GM21526 (cell line): ENCODE measurements around the gene NSG1.
"Not testable (repeated sequence)": the region's sequence is repeated elsewhere in the genome, so short reads cannot be mapped to it uniquely, and the experiment has no call there.

Experiments used
- ATAC-seq: cut with Tn5 transposase; IDR thresholded peaks from one replicate; pipeline ENCODE4 v1.9.1; 2021; ENCODE audit warnings: moderate library complexity; ENCODE audit not compliant: unreplicated experiment, low FRiP score

Gene NSG1, protein sequence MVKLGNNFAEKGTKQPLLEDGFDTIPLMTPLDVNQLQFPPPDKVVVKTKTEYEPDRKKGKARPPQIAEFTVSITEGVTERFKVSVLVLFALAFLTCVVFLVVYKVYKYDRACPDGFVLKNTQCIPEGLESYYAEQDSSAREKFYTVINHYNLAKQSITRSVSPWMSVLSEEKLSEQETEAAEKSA

DNA sequence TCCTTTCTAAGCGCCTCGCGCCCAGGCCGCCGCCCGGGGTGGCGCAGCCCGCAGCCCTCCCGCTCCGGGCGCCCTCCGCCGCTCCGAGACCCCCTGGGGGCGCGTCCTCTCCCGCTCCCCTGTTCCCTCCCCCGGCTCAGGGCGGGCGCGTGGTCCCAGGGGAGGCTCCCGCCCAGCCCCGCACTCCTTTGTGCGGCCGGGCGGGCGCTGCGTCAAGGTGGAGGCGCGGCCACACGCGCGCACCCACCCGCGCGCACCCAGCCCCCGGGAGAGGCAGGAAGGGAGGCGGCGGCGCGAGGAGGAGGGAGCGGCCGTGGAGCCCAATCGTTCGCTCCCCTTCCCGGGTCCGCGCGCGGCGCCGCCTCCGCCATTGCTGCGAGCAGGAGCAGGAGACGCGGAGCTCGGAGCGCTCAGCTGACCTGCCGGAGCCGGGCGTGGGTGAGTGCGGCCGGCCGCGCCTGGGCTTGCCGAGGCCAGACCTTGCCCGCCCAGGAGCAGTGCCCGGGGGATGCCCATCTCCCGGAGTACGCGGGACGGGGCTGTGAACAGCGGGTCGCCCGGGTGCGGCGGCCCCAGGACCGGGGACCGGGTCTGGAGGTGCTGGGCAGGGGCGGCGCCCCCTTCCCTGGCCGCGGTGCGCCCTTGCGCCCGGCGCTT is at the start of gene NSG1:
Gene NSG1, plus strand, starts transcription at position 367 of the 657 bp plus-strand sequence. CDS start 528 bp downstream, outside the sequence.
- no peak for ATAC-seq

- ATAC-seq, result no peak
Measured at GRCh38 chr4:4338210-4339001, 48.5 kb upstream of the NSG1 start.

GRCh38 chr4:4339504-4340085 is 47.3 kb upstream of the NSG1 start:
- no peak for ATAC-seq

GRCh38 chr4:4341861-4342650 is 44.8 kb upstream of the NSG1 start:
- ATAC-seq, result no peak

DNA sequence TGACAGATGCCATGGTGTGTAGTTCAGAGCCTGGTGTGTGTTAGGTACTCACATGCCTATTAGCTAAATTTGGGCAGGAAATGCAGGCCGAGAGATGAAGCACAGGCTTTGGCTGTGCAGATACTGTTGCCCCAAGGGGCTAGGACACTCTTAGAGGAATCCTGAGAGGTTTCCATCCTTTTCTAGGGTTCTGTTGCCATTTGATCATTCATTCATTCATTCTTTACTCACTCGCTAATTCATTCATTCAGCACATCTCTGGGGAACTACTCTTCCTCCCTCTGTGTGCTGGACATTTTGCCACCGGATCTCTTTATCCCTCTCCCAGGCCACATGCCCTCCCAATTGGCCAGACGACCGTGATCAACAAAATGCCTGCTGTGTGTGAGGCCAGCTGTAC is 43.9 kb upstream of the NSG1 start:
- ATAC-seq, result no peak

- peak; percentile 93 for ATAC-seq
Measured at GRCh38 chr4:4344915-4345527, 41.9 kb upstream of the NSG1 start.

- ATAC-seq, result no peak
Measured at GRCh38 chr4:4347585-4347984, 39.3 kb upstream of the NSG1 start.

- not testable (repeated sequence) for ATAC-seq
Measured at GRCh38 chr4:4348585-4348984, 38.3 kb upstream of the NSG1 start.

DNA sequence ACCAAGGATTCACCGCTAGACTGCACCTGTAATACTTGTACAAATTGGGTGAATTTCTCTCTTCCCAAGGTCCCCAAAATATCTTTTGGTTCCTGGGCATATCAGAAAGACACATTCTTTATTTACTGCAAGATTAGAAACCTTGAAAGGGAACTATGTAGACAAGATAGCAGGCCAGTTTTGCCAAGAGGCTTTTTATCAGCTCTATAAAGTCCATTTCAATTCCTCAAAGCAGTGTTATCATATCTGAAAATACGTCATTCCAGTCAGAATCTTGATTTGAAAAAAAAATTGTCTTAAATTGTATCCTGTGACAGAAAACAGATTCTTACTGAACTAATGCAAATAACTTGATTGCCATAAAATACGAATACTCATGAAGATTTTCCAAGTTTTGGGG is 37.0 kb upstream of the NSG1 start:
- no peak for ATAC-seq

DNA sequence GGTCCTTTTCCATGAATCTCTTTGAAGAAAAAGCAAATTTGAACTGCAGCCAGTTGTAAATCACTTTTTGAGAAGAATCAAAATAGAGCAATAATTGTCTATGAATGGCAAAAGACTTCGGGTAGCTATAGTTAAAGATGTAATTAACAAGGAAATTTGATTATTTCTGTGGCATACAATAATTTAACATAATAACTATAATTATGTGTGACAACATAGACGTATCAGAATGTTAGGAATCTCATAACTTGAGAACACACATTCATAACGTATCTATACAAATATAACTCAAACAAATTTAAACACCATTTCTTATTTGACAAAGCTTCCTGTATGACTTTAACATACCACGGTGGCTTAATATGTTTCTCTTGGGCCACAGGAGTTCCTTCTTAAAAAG is 36.0 kb upstream of the NSG1 start:
- ATAC-seq, result no peak

GRCh38 chr4:4355302-4355701 is 31.6 kb upstream of the NSG1 start:
- no peak for ATAC-seq

DNA sequence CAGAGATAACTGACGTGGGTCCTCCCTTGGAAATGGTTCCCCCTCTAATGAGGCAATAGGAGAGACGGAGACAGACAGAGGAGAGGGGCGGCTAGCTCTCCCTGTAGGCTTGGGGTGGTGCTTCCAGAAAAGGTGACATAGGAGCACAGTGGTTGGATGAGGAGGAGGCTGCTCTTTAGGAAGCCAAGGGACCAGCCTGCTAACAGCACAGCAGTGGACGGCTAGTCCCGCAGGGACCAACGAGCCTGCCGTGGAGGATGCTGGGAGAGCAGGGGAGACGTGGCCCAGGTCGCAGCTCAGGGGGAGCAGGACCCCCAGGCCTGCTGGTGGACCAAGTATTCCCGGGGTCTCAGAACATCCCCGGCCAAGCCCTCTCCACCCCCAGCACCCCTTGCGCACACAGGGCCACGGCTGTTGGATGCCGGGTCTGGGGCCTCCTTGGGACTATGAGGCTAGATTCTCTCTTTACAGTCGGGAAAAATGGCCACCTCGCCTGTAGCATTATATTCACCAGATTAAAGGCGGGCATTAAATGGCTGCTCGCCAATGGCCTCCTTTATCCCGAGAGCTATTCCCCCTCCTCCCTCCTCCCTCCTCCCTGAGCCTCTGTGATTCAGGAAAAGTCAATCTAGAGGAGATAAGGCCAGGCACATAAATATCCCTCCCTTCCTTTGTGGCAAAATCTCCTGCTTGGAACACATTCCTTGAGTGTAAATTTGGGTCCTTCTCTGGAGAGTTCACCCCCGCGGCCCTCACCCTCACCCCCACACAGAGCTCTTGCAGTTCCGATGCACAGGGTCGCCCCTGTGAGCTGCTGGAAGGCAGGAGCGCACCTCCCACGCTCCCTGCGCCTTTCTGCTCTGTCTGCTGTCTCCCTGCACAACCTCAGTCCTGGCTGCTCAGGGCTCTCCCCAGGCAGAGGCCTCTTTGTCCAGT is 30.5 kb upstream of the NSG1 start:
- no peak for ATAC-seq

DNA sequence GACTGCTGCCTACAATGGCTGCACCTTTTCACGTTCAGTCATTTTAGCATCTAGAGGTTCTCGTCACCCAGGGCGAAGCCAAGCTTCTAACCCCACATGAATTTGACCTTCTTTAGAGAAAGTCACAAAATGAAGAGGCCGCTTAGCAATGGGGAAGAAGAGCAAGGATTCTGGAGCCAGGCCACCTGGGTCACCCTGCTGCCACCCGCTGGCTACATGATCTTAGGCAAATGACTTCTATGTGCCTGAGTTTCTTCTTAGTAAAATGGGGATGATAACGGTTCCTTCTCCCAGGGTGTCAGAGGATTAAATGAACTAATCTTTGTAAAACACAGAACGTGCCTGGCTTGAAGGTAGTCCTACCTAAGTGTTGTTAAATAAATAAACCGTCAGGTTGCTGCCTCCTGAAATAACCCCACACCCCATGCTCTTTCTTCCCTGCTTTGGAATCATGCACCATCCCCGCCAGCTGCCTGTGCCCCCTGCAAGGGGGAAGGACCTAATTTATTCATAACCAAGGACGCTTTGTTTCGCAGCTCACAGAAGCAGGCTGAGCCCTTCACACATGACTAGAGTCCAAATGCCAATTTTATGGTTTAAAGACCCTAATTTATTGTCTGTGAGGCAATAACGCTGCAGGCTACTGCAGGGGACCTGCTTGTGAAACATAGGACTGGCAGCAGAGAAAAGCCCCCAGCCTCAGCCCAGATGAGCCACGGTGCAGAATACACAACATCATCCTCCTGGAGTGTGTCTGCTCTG is 28.6 kb upstream of the NSG1 start:
- no peak for ATAC-seq

GRCh38 chr4:4361883-4362282 is 25.0 kb upstream of the NSG1 start:
- ATAC-seq, result no peak

DNA sequence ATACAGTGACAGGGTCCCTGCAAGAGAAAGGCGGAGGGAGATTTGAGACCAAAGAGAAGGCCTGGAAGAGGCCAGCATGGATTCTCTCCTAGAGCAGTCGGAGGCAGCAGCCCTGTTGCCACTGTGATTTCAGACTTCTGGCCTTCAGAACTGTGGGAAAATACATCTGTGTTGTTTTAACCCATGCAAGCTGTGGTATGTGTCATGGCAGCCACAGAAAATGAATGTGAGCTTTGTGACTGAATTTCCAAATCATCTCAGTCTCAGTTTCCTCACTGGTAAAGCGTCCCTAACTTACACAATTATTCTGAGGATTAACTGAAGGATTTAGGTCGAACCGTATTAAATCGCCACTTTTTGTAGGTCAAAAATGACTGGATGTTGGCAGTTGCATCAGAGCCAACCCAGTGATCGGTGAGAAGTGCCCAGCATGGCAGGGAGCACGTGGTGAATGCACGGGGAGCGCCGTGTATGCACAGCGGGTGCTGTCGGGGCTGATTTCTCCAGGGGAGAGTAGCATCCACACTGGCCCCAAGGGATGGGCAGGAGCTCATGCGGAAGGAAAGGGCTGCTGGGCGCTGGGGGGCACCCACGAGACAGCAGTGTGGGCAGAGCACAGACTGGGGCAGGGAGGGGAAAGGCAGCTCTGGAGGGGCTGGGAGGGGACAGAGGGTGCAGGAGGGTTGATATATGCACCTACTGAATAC is 23.8 kb upstream of the NSG1 start:
- no peak for ATAC-seq

DNA sequence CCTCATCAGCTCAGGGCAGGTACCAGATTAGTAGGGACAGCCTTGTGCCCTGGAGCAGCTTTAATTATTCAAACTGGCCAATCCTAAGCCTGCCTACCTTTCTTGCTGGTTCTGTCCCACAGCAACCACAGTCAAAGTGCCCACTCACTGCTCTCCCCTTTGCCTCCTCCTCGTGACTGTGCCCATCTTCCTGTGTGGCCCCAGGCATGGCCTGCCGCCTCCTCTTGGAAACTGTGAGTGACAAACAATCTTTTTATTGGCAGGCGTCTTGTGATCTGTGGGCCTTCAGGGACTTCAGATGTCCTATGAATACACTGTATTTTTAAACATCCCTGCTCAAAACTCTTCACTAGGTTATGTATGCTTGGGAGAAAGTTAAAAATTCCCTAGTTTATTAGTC is 22.8 kb upstream of the NSG1 start:
- no peak for ATAC-seq

GRCh38 chr4:4364486-4365208 is 22.3 kb upstream of the NSG1 start:
- ATAC-seq, result no peak
